Cardiac muscle cell (in vitro differentiated cells and primary cell): ENCODE results near the gene OAS3. TPM values are rescaled to one million over a fixed set of nuclear protein-coding genes. Genes with fewer than 3 reads are reported as not detected.

Experiments
- DNase-seq, 2 donors: peaks; one replicate each; pipeline versions ENCODE4 v3.0.0 to v3.0.0-alpha.2; 2010 to 2017; ENCODE audit warnings: low read depth in 1 of 2, low spot score in 1 of 2
- H3K27ac ChIP-seq: fragments of 200-600 bp; sonication (generic); 2 replicates; pipeline ENCODE4 v1.5.1; 2016
- H3K27me3 ChIP-seq: fragments of 200-600 bp; sonication (generic); 2 replicates; pipeline ENCODE4 v1.6.0; 2016; ENCODE audit warnings: control low read depth
- H3K36me3 ChIP-seq: fragments of 200-600 bp; sonication (generic); 2 replicates; pipeline ENCODE4 v1.5.1; 2016; ENCODE audit warnings: control low read depth
- H3K4me1 ChIP-seq: fragments of 200-600 bp; sonication (generic); 2 replicates; pipeline ENCODE4 v1.8.1; 2017; ENCODE audit warnings: low read depth, mild to moderate bottlenecking, mixed run types
- H3K4me3 ChIP-seq: fragments of 200-600 bp; sonication (generic); 2 replicates; pipeline ENCODE4 v1.5.1; 2016; ENCODE audit warnings: mild to moderate bottlenecking
- H3K9me3 ChIP-seq: fragments of 200-600 bp; sonication (generic); 2 replicates; pipeline ENCODE4 v1.5.1; 2017; ENCODE audit warnings: low read depth, mild to moderate bottlenecking, control low read depth
- polyA plus RNA-seq: library from polyadenylated mRNA; unstranded; fragments of >200 nt; fragmentation: Nextera tagmentation; extraction: Ambion mirVana; gene quantifications from 2 replicates; pipeline ENCODE4 v1.2.1, GENCODE V29; 2016
- total RNA-seq: library from RNA; depleted of rRNA; stranded (reverse); fragments of >200 nt; gene quantifications from 2 replicates; pipeline ENCODE4 v1.2.3, GENCODE V29; 2016
- TF ChIP-seq, protein P1 (sequence below): IDR thresholded peaks from 2 replicates; pipeline ENCODE4 v1.5.1; 2012; ENCODE audit warnings: low read depth, mild to moderate bottlenecking, low read length

Gene OAS3
- total and polyA plus RNA-seq, 2 experiments from 2014 or later = 0.36 TPM; not detected in 1

DNA sequence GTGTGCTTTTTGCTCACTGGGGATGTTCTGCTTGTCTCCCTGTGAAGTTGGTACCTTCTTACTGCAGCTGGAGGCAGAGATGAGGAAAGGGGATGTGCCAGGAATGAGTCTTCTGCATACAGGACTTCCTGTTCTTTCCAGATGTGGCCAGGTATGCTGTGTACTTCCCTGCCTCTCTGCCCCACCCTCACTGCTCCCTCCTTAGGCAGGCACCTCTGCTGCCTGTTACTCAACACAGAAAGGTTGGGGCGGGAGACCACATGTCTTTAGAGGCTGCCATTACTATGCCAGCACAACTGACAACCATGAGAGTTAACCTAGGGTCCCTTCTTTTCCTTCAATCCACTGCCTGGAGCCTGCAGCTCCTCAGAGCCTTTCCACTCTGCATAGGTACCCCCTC, 2.0 kb upstream of the OAS3 start:
- peaks cover 44% of the 10 kb centered on the region for H3K27me3 ChIP-seq
- no peak for DNase-seq
- no peaks in the 10 kb centered on the region for H3K4me1 ChIP-seq
- H3K36me3 ChIP-seq = no peaks in the 10 kb centered on the region
- no peak overlapping the region for H3K4me3 ChIP-seq
- TF ChIP-seq, protein P1, sequence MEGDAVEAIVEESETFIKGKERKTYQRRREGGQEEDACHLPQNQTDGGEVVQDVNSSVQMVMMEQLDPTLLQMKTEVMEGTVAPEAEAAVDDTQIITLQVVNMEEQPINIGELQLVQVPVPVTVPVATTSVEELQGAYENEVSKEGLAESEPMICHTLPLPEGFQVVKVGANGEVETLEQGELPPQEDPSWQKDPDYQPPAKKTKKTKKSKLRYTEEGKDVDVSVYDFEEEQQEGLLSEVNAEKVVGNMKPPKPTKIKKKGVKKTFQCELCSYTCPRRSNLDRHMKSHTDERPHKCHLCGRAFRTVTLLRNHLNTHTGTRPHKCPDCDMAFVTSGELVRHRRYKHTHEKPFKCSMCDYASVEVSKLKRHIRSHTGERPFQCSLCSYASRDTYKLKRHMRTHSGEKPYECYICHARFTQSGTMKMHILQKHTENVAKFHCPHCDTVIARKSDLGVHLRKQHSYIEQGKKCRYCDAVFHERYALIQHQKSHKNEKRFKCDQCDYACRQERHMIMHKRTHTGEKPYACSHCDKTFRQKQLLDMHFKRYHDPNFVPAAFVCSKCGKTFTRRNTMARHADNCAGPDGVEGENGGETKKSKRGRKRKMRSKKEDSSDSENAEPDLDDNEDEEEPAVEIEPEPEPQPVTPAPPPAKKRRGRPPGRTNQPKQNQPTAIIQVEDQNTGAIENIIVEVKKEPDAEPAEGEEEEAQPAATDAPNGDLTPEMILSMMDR = no peak
- no peak overlapping the region for H3K27ac ChIP-seq
- H3K9me3 ChIP-seq = no peaks in the 10 kb centered on the region

DNA sequence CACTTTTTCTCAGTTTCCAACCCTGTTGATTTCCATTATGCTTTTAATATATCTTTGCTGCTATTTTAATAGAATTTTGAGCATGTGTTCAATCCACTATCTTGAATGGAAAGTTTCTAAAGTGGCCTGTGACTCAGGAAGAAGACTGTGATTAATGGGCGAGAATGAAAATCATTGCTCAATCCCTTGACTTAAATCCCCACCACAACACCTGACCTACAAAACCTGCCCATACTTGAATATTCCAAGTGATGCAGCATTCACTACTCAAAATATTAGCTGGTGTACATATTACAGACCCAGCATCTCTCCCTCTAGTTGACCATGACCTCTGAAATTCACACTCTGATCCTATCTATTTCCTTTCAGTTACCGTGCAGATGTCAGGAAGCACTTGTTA, 1.3 kb upstream of the OAS3 start:
- Histone ChIP-seq H3K9me3 (no peaks in the 10 kb centered on the region), H3K4me1 (no peaks in the 10 kb centered on the region), H3K4me3 (no peak overlapping the region), H3K36me3 (no peaks in the 10 kb centered on the region), H3K27ac (no peak overlapping the region), H3K27me3 (peaks cover 44% of the 10 kb centered on the region)
- TF ChIP-seq, protein P1 = no peak
- peak in 1 of 2 donors; percentile 15 for DNase-seq

DNA sequence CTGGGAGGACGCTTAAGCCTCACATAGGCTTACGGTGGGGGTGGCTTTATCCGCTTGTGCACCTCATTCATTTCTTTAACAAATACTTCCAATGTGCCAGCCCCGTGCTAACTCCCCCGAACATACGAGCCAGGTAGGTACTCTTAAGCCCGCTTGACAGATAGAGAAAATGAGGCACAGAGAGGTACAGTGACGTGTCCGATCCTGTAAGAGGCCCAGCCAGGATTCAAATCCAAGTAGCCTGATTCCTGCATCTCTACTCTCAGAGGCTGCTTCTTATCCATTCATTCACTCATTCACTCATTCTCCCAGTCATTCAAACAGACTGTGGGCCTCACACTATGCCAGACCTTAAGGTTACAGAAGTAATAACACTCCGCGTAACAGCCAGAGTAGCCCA, 477 bp downstream of the OAS3 start:
- Histone ChIP-seq H3K27me3 (peaks cover 44% of the 10 kb centered on the region), H3K9me3 (no peaks in the 10 kb centered on the region), H3K4me1 (no peaks in the 10 kb centered on the region), H3K36me3 (no peaks in the 10 kb centered on the region), H3K4me3 (no peak overlapping the region), H3K27ac (no peak overlapping the region)
- TF ChIP-seq, protein P1 = no peak
- DNase-seq = peak in 1 of 2 donors; percentile 6

DNA sequence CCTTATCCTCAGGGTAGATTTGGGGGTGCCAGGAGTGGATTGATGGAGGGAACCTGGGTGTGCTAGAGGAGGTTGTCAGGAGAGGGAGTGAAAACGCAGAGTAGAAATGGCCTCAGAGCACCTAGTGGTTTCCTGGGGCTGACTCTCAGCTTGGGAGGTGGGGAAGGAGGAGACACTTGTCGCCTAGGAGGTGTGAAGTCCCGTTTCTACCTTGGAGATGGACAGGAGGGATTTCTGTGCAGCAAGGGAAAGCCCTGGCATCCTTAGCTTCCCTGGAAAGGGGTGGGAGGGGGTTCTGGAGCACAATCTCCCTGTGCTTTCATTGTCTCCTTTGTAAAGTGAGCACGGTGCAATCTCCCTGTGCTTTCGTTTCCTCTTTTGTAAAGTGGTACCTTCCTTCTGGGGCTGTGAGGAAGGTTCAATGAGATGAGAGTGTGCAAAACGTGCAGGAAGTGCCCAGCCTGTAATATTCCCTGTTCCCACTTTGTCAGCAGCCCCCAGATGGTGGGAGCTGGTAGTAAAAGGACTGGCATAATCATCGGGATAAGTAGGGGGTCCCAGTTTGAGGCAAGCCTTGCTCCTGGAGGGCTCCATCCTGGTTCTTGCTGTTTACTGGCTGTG, 1.6 kb downstream of the OAS3 start:
- Histone ChIP-seq H3K36me3 (no peaks in the 10 kb centered on the region), H3K4me1 (no peaks in the 10 kb centered on the region), H3K9me3 (no peaks in the 10 kb centered on the region), H3K27me3 (peaks cover 44% of the 10 kb centered on the region), H3K27ac (no peak overlapping the region), H3K4me3 (no peak overlapping the region)
- TF ChIP-seq, protein P1 = no peak
- DNase-seq = no peak

DNA sequence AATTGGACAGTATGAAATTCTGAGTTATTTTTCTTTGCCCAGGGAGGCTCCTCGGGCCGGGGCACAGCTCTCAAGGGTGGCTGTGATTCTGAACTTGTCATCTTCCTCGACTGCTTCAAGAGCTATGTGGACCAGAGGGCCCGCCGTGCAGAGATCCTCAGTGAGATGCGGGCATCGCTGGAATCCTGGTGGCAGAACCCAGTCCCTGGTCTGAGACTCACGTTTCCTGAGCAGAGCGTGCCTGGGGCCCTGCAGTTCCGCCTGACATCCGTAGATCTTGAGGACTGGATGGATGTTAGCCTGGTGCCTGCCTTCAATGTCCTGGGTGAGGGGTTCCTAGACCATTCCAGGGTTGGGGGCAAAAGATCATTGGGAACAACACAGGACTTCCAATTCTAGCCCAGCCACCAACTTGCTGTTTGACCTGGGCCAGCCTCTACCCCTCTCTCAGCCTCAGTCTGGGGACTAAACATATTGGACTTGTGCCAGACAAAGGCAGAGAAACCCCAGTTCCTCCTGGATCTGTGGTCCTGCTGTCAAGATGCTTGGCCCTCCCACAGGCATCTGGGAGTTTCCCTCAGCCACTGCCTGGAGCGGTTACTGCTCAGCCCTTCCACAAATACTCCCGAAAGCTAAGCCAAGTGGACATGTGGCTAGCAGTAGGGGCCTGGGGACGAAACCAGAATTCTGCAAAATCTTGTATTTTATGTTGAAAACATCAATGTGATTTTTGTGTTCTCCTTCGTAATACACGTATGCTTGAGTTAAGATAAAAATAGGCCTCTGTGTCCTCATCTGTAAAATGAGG, 3.5 kb downstream of the OAS3 start:
- Histone ChIP-seq H3K27me3 (peaks cover 39% of the 10 kb centered on the region), H3K9me3 (no peaks in the 10 kb centered on the region), H3K36me3 (no peaks in the 10 kb centered on the region), H3K4me1 (no peaks in the 10 kb centered on the region), H3K27ac (no peak overlapping the region), H3K4me3 (no peak overlapping the region)
- TF ChIP-seq, protein P1 = no peak
- DNase-seq = no peak
